IPS-15b (cell line): ENCODE data around the gene MCF2L2.

Source experiments
- H3K27me3 ChIP-seq: one replicate; pipeline ENCODE4 v1.6.1; 2013; ENCODE audit warnings: low read length; ENCODE audit not compliant: control insufficient read depth, insufficient read depth
- H3K36me3 ChIP-seq: one replicate; pipeline ENCODE4 v1.6.1; 2013; ENCODE audit warnings: low read length; ENCODE audit not compliant: control insufficient read depth, insufficient read depth
- H3K4me1 ChIP-seq: one replicate; pipeline ENCODE4 v1.6.1; 2013; ENCODE audit warnings: mild to moderate bottlenecking, low read length; ENCODE audit not compliant: control insufficient read depth, insufficient read depth
- H3K4me3 ChIP-seq: one replicate; pipeline ENCODE4 v1.5.1; 2013; ENCODE audit warnings: low read depth, low read length
- H3K9ac ChIP-seq: one replicate; pipeline ENCODE4 v1.6.1; 2013; ENCODE audit warnings: low read depth, mild to moderate bottlenecking, low read length
- H3K9me3 ChIP-seq: one replicate; pipeline ENCODE4 v1.6.1; 2013; ENCODE audit warnings: mild to moderate bottlenecking, low read length; ENCODE audit not compliant: control insufficient read depth, insufficient read depth

Gene MCF2L2

GRCh38 chr3:183332487-183332886 is 95.9 kb downstream of the MCF2L2 start:
- Histone ChIP-seq H3K9ac (no peak overlapping the region), H3K27me3 (no peaks in the 10 kb centered on the region), H3K9me3 (no peaks in the 10 kb centered on the region), H3K36me3 (no peaks in the 10 kb centered on the region), H3K4me1 (peaks cover 9% of the 10 kb centered on the region), H3K4me3 (no peak overlapping the region)

GRCh38 chr3:183331498-183331897 is 96.9 kb downstream of the MCF2L2 start:
- no peaks in the 10 kb centered on the region for H3K36me3 ChIP-seq
- H3K9ac ChIP-seq = no peak overlapping the region
- no peaks in the 10 kb centered on the region for H3K27me3 ChIP-seq
- H3K4me3 ChIP-seq = no peak overlapping the region
- no peaks in the 10 kb centered on the region for H3K9me3 ChIP-seq
- H3K4me1 ChIP-seq = peaks cover 9% of the 10 kb centered on the region

- H3K27me3 ChIP-seq = no peaks in the 10 kb centered on the region
- H3K9ac ChIP-seq = no peak overlapping the region
- H3K36me3 ChIP-seq = no peaks in the 10 kb centered on the region
- H3K4me3 ChIP-seq = no peak overlapping the region
- no peaks in the 10 kb centered on the region for H3K9me3 ChIP-seq
- H3K4me1 ChIP-seq = peaks cover 9% of the 10 kb centered on the region
Measured at GRCh38 chr3:183330881-183331280, 97.5 kb downstream of the MCF2L2 start.

- Histone ChIP-seq H3K9me3 (no peaks in the 10 kb centered on the region), H3K36me3 (no peaks in the 10 kb centered on the region), H3K4me3 (no peak overlapping the region), H3K9ac (no peak overlapping the region), H3K4me1 (peaks cover 9% of the 10 kb centered on the region), H3K27me3 (no peaks in the 10 kb centered on the region)
Measured at GRCh38 chr3:183329543-183329942, 98.9 kb downstream of the MCF2L2 start.

GRCh38 chr3:183328823-183329222 is 99.6 kb downstream of the MCF2L2 start:
- Histone ChIP-seq H3K9me3 (no peaks in the 10 kb centered on the region), H3K4me3 (no peak overlapping the region), H3K4me1 (peaks cover 9% of the 10 kb centered on the region), H3K9ac (no peak overlapping the region), H3K36me3 (no peaks in the 10 kb centered on the region), H3K27me3 (no peaks in the 10 kb centered on the region)

GRCh38 chr3:183328164-183328563 is 100.3 kb downstream of the MCF2L2 start:
- Histone ChIP-seq H3K36me3 (no peaks in the 10 kb centered on the region), H3K4me1 (peaks cover 9% of the 10 kb centered on the region), H3K27me3 (no peaks in the 10 kb centered on the region), H3K9me3 (no peaks in the 10 kb centered on the region), H3K4me3 (no peak overlapping the region), H3K9ac (no peak overlapping the region)

GRCh38 chr3:183327343-183327742 is 101.1 kb downstream of the MCF2L2 start:
- Histone ChIP-seq H3K9me3 (no peaks in the 10 kb centered on the region), H3K27me3 (no peaks in the 10 kb centered on the region), H3K4me1 (peaks cover 9% of the 10 kb centered on the region), H3K4me3 (no peak overlapping the region), H3K36me3 (no peaks in the 10 kb centered on the region), H3K9ac (no peak overlapping the region)

GRCh38 chr3:183324083-183324482 is 104.3 kb downstream of the MCF2L2 start:
- H3K9me3 ChIP-seq = no peaks in the 10 kb centered on the region
- no peak overlapping the region for H3K9ac ChIP-seq
- no peaks in the 10 kb centered on the region for H3K36me3 ChIP-seq
- H3K27me3 ChIP-seq = no peaks in the 10 kb centered on the region
- H3K4me3 ChIP-seq = no peak overlapping the region
- H3K4me1 ChIP-seq = peaks cover 1% of the 10 kb centered on the region

- no peak overlapping the region for H3K4me3 ChIP-seq
- no peaks in the 10 kb centered on the region for H3K9me3 ChIP-seq
- no peak overlapping the region for H3K9ac ChIP-seq
- peaks cover 3% of the 10 kb centered on the region for H3K4me1 ChIP-seq
- H3K27me3 ChIP-seq = no peaks in the 10 kb centered on the region
- H3K36me3 ChIP-seq = peaks cover 2% of the 10 kb centered on the region
Measured at GRCh38 chr3:183319371-183319770, 109.0 kb downstream of the MCF2L2 start.

GRCh38 chr3:183318877-183319276 is 109.5 kb downstream of the MCF2L2 start:
- Histone ChIP-seq H3K9ac (no peak overlapping the region), H3K9me3 (no peaks in the 10 kb centered on the region), H3K36me3 (peaks cover 2% of the 10 kb centered on the region), H3K4me3 (no peak overlapping the region), H3K4me1 (peaks cover 3% of the 10 kb centered on the region), H3K27me3 (no peaks in the 10 kb centered on the region)

- Histone ChIP-seq H3K4me3 (no peak overlapping the region), H3K4me1 (peaks cover 3% of the 10 kb centered on the region), H3K27me3 (no peaks in the 10 kb centered on the region), H3K9me3 (no peaks in the 10 kb centered on the region), H3K36me3 (peaks cover 2% of the 10 kb centered on the region), H3K9ac (no peak overlapping the region)
Measured at GRCh38 chr3:183317886-183318865, 110.2 kb downstream of the MCF2L2 start.

- Histone ChIP-seq H3K36me3 (peaks cover 2% of the 10 kb centered on the region), H3K9ac (no peak overlapping the region), H3K4me1 (peaks cover 3% of the 10 kb centered on the region), H3K4me3 (no peak overlapping the region), H3K9me3 (no peaks in the 10 kb centered on the region), H3K27me3 (no peaks in the 10 kb centered on the region)
Measured at GRCh38 chr3:183317271-183317670, 111.1 kb downstream of the MCF2L2 start.
